H9 (cell line): ENCODE results near the gene DCDC1. TPM values are rescaled to one million over a fixed set of nuclear protein-coding genes. Genes with fewer than 3 reads are reported as not detected.

Source experiments
- DNase-seq: peaks from one replicate; pipeline ENCODE4 v3.0.0-alpha.2; 2017
- H2AFZ ChIP-seq: one replicate; pipeline ENCODE4 v1.6.1; 2013; ENCODE audit warnings: mild to moderate bottlenecking, low read length, control low read depth, moderate library complexity
- H2AK5ac ChIP-seq: 2 replicates; pipeline ENCODE4 v1.6.1; 2013; ENCODE audit warnings: low read length, control low read depth, mixed read lengths; ENCODE audit not compliant: insufficient read length
- H2BK120ac ChIP-seq: one replicate; pipeline ENCODE4 v1.6.1; 2013; ENCODE audit warnings: low read depth, mild to moderate bottlenecking, low read length, control low read depth, inconsistent platforms; ENCODE audit not compliant: poor library complexity, severe bottlenecking
- H2BK12ac ChIP-seq: 2 replicates; pipeline ENCODE4 v1.6.1; 2013; ENCODE audit warnings: low read length, control low read depth, mixed read lengths, low read depth; ENCODE audit not compliant: insufficient read length
- H2BK15ac ChIP-seq: 2 replicates; pipeline ENCODE4 v1.6.1; 2013; ENCODE audit warnings: low read depth, low read length, control low read depth
- H2BK20ac ChIP-seq: one replicate; pipeline ENCODE4 v1.6.1; 2013; ENCODE audit warnings: low read depth, mild to moderate bottlenecking, low read length, control low read depth, inconsistent platforms; ENCODE audit not compliant: poor library complexity, severe bottlenecking
- H2BK5ac ChIP-seq: 2 replicates; pipeline ENCODE4 v1.6.1; 2013; ENCODE audit warnings: low read length, control low read depth, mixed read lengths; ENCODE audit not compliant: insufficient read length
- H3K14ac ChIP-seq: 2 replicates; pipeline ENCODE4 v1.6.1; 2013; ENCODE audit warnings: low read length, control low read depth; ENCODE audit not compliant: insufficient read depth
- H3K18ac ChIP-seq: 2 replicates; pipeline ENCODE4 v1.6.1; 2013; ENCODE audit warnings: low read depth, mild to moderate bottlenecking, mixed read lengths, low read length, control low read depth; ENCODE audit not compliant: insufficient read length
- H3K23ac ChIP-seq: 2 replicates; pipeline ENCODE4 v1.6.1; 2013; ENCODE audit warnings: low read length, control low read depth, mixed read lengths, low read depth; ENCODE audit not compliant: insufficient read length
- H3K23me2 ChIP-seq: 2 replicates; pipeline ENCODE4 v1.6.1; 2013; ENCODE audit warnings: low read depth, mild to moderate bottlenecking, mixed read lengths, low read length, control low read depth; ENCODE audit not compliant: insufficient read length, poor library complexity, severe bottlenecking
- H3K27ac ChIP-seq: 2 replicates; pipeline ENCODE4 v1.5.1; 2013; ENCODE audit warnings: low read length, control low read depth, mixed read lengths, low read depth; ENCODE audit not compliant: insufficient read length
- H3K27me3 ChIP-seq: 2 replicates; pipeline ENCODE4 v1.6.1; 2013; ENCODE audit warnings: low read length, control low read depth, inconsistent platforms; ENCODE audit not compliant: insufficient read depth
- H3K4ac ChIP-seq: 2 replicates; pipeline ENCODE4 v1.6.1; 2013; ENCODE audit warnings: low read depth, mild to moderate bottlenecking, control low read depth, inconsistent platforms, low read length, moderate library complexity
- H3K4me1 ChIP-seq: 2 replicates; pipeline ENCODE4 v1.6.1; 2013; ENCODE audit warnings: low read length, control low read depth, inconsistent platforms; ENCODE audit not compliant: insufficient read depth
- H3K4me2 ChIP-seq: 2 replicates; pipeline ENCODE4 v1.6.1; 2013; ENCODE audit warnings: low read length, control low read depth, mixed read lengths; ENCODE audit not compliant: insufficient read length, insufficient read depth
- H3K56ac ChIP-seq: 2 replicates; pipeline ENCODE4 v1.6.1; 2013; ENCODE audit warnings: low read depth, mild to moderate bottlenecking, mixed read lengths, low read length, control low read depth; ENCODE audit not compliant: insufficient read length
- H3K79me1 ChIP-seq: 2 replicates; pipeline ENCODE4 v1.6.1; 2013; ENCODE audit warnings: low read depth, mild to moderate bottlenecking, moderate library complexity, low read length, control low read depth, inconsistent platforms; ENCODE audit not compliant: insufficient read depth, poor library complexity, severe bottlenecking
- H3K79me2 ChIP-seq: 2 replicates; pipeline ENCODE4 v1.6.1; 2013; ENCODE audit warnings: low read length, control low read depth, inconsistent platforms; ENCODE audit not compliant: insufficient read depth
- H3K9ac ChIP-seq: 2 replicates; pipeline ENCODE4 v1.6.1; 2013; ENCODE audit warnings: low read length, control low read depth, mixed read lengths; ENCODE audit not compliant: insufficient read length; ENCODE audit errors: extremely low read depth
- H3K9me3 ChIP-seq: one replicate; pipeline ENCODE4 v1.6.1; 2013; ENCODE audit warnings: low read depth, low read length, inconsistent platforms; ENCODE audit not compliant: control insufficient read depth
- H3T11ph ChIP-seq: one replicate; pipeline ENCODE4 v1.6.1; 2013; ENCODE audit warnings: mild to moderate bottlenecking, low read length, control low read depth, inconsistent platforms
- H4K20me1 ChIP-seq: one replicate; pipeline ENCODE4 v1.6.1; 2013; ENCODE audit not compliant: control insufficient read depth, insufficient read length, insufficient read depth
- H4K5ac ChIP-seq: 2 replicates; pipeline ENCODE4 v1.6.1; 2013; ENCODE audit warnings: low read depth, mild to moderate bottlenecking, mixed read lengths, low read length, control low read depth; ENCODE audit not compliant: insufficient read length
- H4K8ac ChIP-seq: replicated peaks from 2 replicates; pipeline ENCODE4 v1.6.1; 2013; ENCODE audit warnings: low read length, control low read depth, mixed read lengths, low read depth; ENCODE audit not compliant: insufficient read length
- H4K91ac ChIP-seq: 2 replicates; pipeline ENCODE4 v1.6.1; 2013; ENCODE audit warnings: low read depth, mild to moderate bottlenecking, moderate library complexity, mixed read lengths, low read length, control low read depth; ENCODE audit not compliant: insufficient read length
- H3K27ac Mint-ChIP-seq, 3 experiments: 2 replicates in 2 of 3; 3 replicates in 1 of 3; pipeline ENCODE4 v1.8.0; 2020 to 2021; ENCODE audit warnings: mixed read lengths in 3 of 3, mild to moderate bottlenecking in 1 of 3, moderate library complexity in 1 of 3
- H3K27me3 Mint-ChIP-seq: 2 replicates; pipeline ENCODE4 v1.8.0; 2021; ENCODE audit warnings: low read depth, mild to moderate bottlenecking, moderate library complexity, mixed read lengths
- H3K36me3 Mint-ChIP-seq, 3 experiments: 2 replicates in 2 of 3; 3 replicates in 1 of 3; pipeline ENCODE4 v1.8.0; 2020 to 2021; ENCODE audit warnings: low read depth in 3 of 3, mixed read lengths in 3 of 3; ENCODE audit not compliant: insufficient read depth in 1 of 3
- H3K4me1 Mint-ChIP-seq, 2 experiments: 2 replicates each; pipeline ENCODE4 v1.8.0; 2020; ENCODE audit warnings: mixed read lengths in 2 of 2
- H3K4me3 Mint-ChIP-seq, 2 experiments: 2 replicates in 1 of 2; 3 replicates in 1 of 2; pipeline ENCODE4 v1.8.0; 2020 to 2021; ENCODE audit warnings: mild to moderate bottlenecking in 2 of 2, mixed read lengths in 2 of 2, moderate library complexity in 1 of 2
- H3K9me3 Mint-ChIP-seq, 2 experiments: 2 replicates in 1 of 2; 3 replicates in 1 of 2; pipeline ENCODE4 v1.8.0; 2020; ENCODE audit warnings: mild to moderate bottlenecking in 2 of 2, mixed read lengths in 2 of 2, moderate library complexity in 1 of 2
- total RNA-seq: library from RNA; stranded (reverse); gene quantifications from 2 replicates; pipeline ENCODE4 v1.2.1, GENCODE V29; 2021
- TF ChIP-seq, protein P1 (sequence below): fragments of 200-600 bp; sonication (generic); conservative IDR thresholded peaks from 3 replicates; pipeline ENCODE4 v1.8.0; 2021; ENCODE audit warnings: antibody characterized with exemption, mild to moderate bottlenecking

The DCDC1 gene
- total RNA-seq, 1 experiment from 2014 or later: 0.09 TPM

DNA sequence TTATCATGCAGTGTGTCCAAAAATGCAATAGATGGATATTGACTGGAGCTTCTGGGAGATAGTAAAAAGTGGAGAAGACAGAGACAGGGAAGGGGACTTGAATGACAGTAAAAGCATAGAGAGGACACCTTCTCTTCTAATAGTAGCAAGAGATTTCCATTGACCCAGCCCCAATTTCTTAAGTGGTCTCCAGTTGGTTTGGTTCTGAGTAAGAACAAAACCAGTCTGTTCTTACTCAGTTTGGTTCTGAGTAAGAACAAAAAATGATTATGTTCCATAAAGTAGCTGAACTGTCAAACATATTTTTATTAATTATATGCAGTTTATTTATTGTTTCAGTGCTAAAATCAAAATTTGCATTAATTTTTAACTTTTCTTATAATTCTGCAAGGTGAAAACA is 466.6 kb downstream of the DCDC1 start:
- Histone ChIP-seq H3K23me2 (no peaks in the 10 kb centered on the region), H2AFZ (no peak overlapping the region), H2BK12ac (no peak overlapping the region), H3K79me2 (no peaks in the 10 kb centered on the region), H4K8ac (no peak overlapping the region), H2AK5ac (no peak overlapping the region), H4K5ac (no peak overlapping the region), H4K91ac (no peak overlapping the region), H2BK15ac (no peak overlapping the region), H3K9ac (no peak overlapping the region), H3K9me3 (no peaks in the 10 kb centered on the region), H3K4me2 (no peak overlapping the region), H2BK120ac (no peak overlapping the region), H3K27ac (no peak overlapping the region), H3K4ac (no peak overlapping the region), H2BK5ac (no peak overlapping the region), H3K18ac (no peak overlapping the region), H3K56ac (no peak overlapping the region), H3K27me3 (no peaks in the 10 kb centered on the region), H3K23ac (no peak overlapping the region), H3T11ph (no peak overlapping the region), H2BK20ac (no peak overlapping the region), H3K14ac (no peak overlapping the region), H3K4me1 (no peaks in the 10 kb centered on the region), H3K79me1 (no peaks in the 10 kb centered on the region), H4K20me1 (no peaks in the 10 kb centered on the region)
- no peak for DNase-seq
- TF ChIP-seq, protein P1, sequence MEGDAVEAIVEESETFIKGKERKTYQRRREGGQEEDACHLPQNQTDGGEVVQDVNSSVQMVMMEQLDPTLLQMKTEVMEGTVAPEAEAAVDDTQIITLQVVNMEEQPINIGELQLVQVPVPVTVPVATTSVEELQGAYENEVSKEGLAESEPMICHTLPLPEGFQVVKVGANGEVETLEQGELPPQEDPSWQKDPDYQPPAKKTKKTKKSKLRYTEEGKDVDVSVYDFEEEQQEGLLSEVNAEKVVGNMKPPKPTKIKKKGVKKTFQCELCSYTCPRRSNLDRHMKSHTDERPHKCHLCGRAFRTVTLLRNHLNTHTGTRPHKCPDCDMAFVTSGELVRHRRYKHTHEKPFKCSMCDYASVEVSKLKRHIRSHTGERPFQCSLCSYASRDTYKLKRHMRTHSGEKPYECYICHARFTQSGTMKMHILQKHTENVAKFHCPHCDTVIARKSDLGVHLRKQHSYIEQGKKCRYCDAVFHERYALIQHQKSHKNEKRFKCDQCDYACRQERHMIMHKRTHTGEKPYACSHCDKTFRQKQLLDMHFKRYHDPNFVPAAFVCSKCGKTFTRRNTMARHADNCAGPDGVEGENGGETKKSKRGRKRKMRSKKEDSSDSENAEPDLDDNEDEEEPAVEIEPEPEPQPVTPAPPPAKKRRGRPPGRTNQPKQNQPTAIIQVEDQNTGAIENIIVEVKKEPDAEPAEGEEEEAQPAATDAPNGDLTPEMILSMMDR: no peak
- Mint-ChIP-seq H3K9me3 (no peaks in the 10 kb centered on the region), H3K27ac (no peak overlapping the region), H3K27me3 (no peaks in the 10 kb centered on the region), H3K4me3 (no peak overlapping the region), H3K4me1 (peaks cover 0 to 5% of the 10 kb centered on the region in 2 experiments; a peak in 3 of 4 replicates), H3K36me3 (no peaks in the 10 kb centered on the region)
